ENCODE results near the gene HSP90AB1. TPM values are rescaled to one million over a fixed set of nuclear protein-coding genes. Genes with fewer than 3 reads are reported as not detected.

Gene HSP90AB1
- total and polyA plus RNA-seq, 2 donors, result 252 to 772 TPM

DNA sequence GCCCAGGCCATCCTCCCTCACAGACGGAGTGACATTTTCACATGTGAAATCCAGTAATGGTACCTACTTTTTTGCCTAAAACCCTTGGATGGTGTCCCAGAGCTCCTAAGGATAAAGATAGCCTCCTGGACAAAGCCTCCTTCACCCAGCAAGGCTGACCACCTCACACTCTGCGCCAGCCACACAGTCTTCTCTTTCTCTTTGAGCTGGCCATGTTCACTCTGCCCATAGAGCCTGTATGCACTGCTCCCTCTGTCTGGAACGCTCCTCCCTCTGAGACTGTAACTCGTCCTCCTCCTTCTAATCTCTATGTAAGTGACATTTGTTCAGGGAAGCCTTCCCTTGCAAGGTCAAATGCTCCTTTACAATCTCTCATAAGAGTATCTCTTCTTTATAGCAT lies 38.0 kb downstream of the HSP90AB1 start:
- Histone ChIP-seq H3K4me1 (ENCODE audit: control insufficient read depth in 2 of 2, insufficient read depth in 2 of 2, low read length in 2 of 2) (no peaks in the 10 kb centered on the region), H3K27me3 (ENCODE audit: control insufficient read depth in 2 of 2, insufficient read depth in 1 of 2, low read length in 1 of 2) (peaks cover 0 to 60% of the 10 kb centered on the region in 2 donors), H3K9me3 (ENCODE audit: control insufficient read depth in 2 of 2, insufficient read depth in 1 of 2, low read length in 1 of 2) (no peaks in the 10 kb centered on the region), H3K36me3 (ENCODE audit: control insufficient read depth in 2 of 2, insufficient read depth in 2 of 2, low read length in 1 of 2) (no peaks in the 10 kb centered on the region), H3K27ac (ENCODE audit: low read depth in 1 of 2, low read length in 1 of 2) (no peak overlapping the region), H3K4me3 (ENCODE audit: low read length in 2 of 2) (no peak overlapping the region)
- DNase-seq (ENCODE audit: low read depth in 6 of 9, low spot score in 9 of 9), result no peak
- 79% methylated on average over 4 of the region's 4 CpGs for WGBS

DNA sequence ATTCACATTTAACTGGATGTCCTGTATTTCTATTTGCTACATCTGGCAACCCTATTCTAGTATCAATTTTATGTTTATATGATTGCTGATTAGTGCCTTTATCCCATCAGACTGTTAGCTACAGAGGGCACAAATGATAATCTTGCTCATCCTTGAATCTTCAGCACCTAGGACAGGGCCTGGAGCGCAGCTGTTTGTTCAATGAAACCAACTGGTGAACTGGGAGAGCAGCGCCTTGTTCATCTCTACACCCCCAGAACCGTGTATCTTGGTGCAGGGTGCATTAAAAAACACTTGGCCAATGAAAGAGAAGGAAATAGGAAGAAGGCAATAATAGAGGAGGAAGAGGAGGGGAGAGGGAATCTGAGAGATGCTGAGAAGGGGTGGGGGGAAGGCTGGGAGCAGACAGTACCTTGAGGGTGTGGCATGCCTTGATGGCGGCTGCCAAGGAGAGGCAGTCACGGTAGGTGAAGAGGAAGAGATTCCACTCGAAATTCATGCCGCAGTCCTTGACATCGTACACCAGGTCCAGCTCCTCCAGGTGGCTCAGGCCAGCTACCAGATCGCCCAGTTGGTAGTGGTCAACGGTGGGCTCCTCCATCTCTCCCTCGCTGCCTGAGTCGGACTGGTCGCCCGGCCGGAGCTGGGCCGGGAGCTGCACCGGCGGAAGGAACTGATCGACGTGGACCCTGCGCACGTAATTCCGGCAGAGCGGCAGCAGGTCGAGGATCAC lies 38.8 kb downstream of the HSP90AB1 start:
- H3K9me3 ChIP-seq (ENCODE audit: control insufficient read depth in 2 of 2, insufficient read depth in 1 of 2, low read length in 1 of 2), result no peaks in the 10 kb centered on the region
- peaks cover 0 to 60% of the 10 kb centered on the region in 2 donors for H3K27me3 ChIP-seq (ENCODE audit: control insufficient read depth in 2 of 2, insufficient read depth in 1 of 2, low read length in 1 of 2)
- no peaks in the 10 kb centered on the region for H3K36me3 ChIP-seq (ENCODE audit: control insufficient read depth in 2 of 2, insufficient read depth in 2 of 2, low read length in 1 of 2)
- WGBS, result 84% methylated on average over 25 of the region's 25 CpGs
- no peak overlapping the region for H3K4me3 ChIP-seq (ENCODE audit: low read length in 2 of 2)
- no peak overlapping the region for H3K27ac ChIP-seq (ENCODE audit: low read depth in 1 of 2, low read length in 1 of 2)
- no peaks in the 10 kb centered on the region for H3K4me1 ChIP-seq (ENCODE audit: control insufficient read depth in 2 of 2, insufficient read depth in 2 of 2, low read length in 2 of 2)
- DNase-seq (ENCODE audit: low read depth in 6 of 9, low spot score in 9 of 9), result peak in 2 of 9 donors; percentile 39 to 56

DNA sequence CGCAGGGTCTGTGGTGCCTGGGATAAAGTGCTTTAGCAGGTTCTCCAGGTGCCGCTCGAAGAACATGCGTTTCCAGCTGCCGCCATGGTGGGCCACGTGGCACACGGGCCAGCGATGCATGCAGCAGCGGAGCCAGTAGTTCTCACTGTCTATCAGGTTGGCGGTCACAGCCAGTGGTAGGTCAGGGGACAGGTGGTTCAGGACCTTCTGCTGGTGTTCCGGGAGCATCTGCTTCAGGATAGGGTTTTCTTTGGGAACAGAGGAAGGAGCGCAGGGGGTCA lies 39.3 kb downstream of the HSP90AB1 start:
- H3K27ac ChIP-seq (ENCODE audit: low read depth in 1 of 2, low read length in 1 of 2), result no peak overlapping the region
- no peaks in the 10 kb centered on the region for H3K36me3 ChIP-seq (ENCODE audit: control insufficient read depth in 2 of 2, insufficient read depth in 2 of 2, low read length in 1 of 2)
- peaks cover 0 to 61% of the 10 kb centered on the region in 2 donors for H3K27me3 ChIP-seq (ENCODE audit: control insufficient read depth in 2 of 2, insufficient read depth in 1 of 2, low read length in 1 of 2)
- H3K9me3 ChIP-seq (ENCODE audit: control insufficient read depth in 2 of 2, insufficient read depth in 1 of 2, low read length in 1 of 2), result no peaks in the 10 kb centered on the region
- no peaks in the 10 kb centered on the region for H3K4me1 ChIP-seq (ENCODE audit: control insufficient read depth in 2 of 2, insufficient read depth in 2 of 2, low read length in 2 of 2)
- WGBS, result 93% methylated on average over 12 of the region's 12 CpGs
- no peak for DNase-seq (ENCODE audit: low read depth in 6 of 9, low spot score in 9 of 9)
- no peak overlapping the region for H3K4me3 ChIP-seq (ENCODE audit: low read length in 2 of 2)

GRCh38 chr6:44286747-44287146 lies 39.8 kb downstream of the HSP90AB1 start:
- no peaks in the 10 kb centered on the region for H3K36me3 ChIP-seq (ENCODE audit: control insufficient read depth in 2 of 2, insufficient read depth in 2 of 2, low read length in 1 of 2)

DNA sequence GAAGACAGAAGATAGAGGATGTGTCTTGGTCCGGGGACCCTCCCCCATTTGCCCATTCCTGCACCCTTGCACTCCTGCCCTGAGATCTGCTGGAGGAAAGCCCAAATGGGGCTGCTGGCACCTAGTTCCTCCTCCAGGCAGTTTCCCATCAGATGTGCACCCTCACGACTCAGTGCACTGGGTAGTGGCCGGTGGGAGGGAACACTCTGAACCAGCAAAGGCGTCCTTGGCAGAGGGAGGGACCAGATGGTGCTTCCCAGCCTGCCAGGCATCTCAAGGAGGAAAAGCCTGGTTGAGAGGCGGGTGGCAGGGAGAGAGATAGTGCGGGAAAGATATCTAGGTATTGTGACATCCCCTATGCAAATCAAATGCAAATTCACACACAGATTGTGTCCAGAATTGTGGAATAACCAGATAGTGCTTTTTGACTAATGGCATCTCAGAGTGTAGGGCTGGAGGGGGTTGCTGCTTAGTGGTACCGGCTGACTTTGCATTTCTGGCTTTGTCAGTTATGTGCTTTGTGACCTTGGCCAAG lies 42.9 kb downstream of the HSP90AB1 start:
- Histone ChIP-seq H3K36me3 (ENCODE audit: control insufficient read depth in 2 of 2, insufficient read depth in 2 of 2, low read length in 1 of 2) (no peaks in the 10 kb centered on the region), H3K27me3 (ENCODE audit: control insufficient read depth in 2 of 2, insufficient read depth in 1 of 2, low read length in 1 of 2) (peaks cover 2 to 65% of the 10 kb centered on the region in 2 donors), H3K4me1 (ENCODE audit: control insufficient read depth in 2 of 2, insufficient read depth in 2 of 2, low read length in 2 of 2) (no peaks in the 10 kb centered on the region), H3K9me3 (ENCODE audit: control insufficient read depth in 2 of 2, insufficient read depth in 1 of 2, low read length in 1 of 2) (peaks cover 0 to 3% of the 10 kb centered on the region in 2 donors), H3K27ac (ENCODE audit: low read depth in 1 of 2, low read length in 1 of 2) (no peak overlapping the region), H3K4me3 (ENCODE audit: low read length in 2 of 2) (no peak overlapping the region)
- no peak for DNase-seq (ENCODE audit: low read depth in 6 of 9, low spot score in 9 of 9)
- WGBS, result 69% methylated on average over 7 of the region's 7 CpGs

More at GRCh38 chr6:44286747-44287146, 39.8 kb downstream of the HSP90AB1 start:
- Histone ChIP-seq H3K4me1 (ENCODE audit: control insufficient read depth in 2 of 2, insufficient read depth in 2 of 2, low read length in 2 of 2) (no peaks in the 10 kb centered on the region), H3K4me3 (ENCODE audit: low read length in 2 of 2) (no peak overlapping the region), H3K27me3 (ENCODE audit: control insufficient read depth in 2 of 2, insufficient read depth in 1 of 2, low read length in 1 of 2) (peaks cover 0 to 63% of the 10 kb centered on the region in 2 donors), H3K9me3 (ENCODE audit: control insufficient read depth in 2 of 2, insufficient read depth in 1 of 2, low read length in 1 of 2) (no peaks in the 10 kb centered on the region), H3K27ac (ENCODE audit: low read depth in 1 of 2, low read length in 1 of 2) (no peak overlapping the region)
- no peak for DNase-seq (ENCODE audit: low read depth in 6 of 9, low spot score in 9 of 9)
- WGBS, result 61% methylated on average over 2 of the region's 2 CpGs

DNA sequence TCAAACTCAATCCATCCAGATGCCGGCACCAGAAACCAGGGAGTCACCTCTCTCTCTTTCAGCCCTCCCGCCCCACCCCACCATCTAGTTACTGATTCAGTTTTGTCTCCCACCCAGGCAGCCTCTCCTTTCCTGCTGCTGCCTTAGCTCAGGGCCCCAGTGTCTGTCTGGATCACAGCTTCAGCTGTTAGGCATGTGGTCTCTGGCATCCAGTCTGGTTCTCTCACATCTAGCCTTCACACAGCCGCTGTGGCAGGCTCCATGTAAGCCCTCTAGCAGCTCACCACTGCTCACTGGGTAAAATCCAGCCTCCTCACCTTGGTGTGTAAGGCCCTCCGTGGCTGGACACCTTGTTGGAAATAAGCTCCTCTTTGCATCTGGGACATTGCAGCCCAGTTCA lies 44.9 kb downstream of the HSP90AB1 start:
- Histone ChIP-seq H3K4me3 (ENCODE audit: low read length in 2 of 2) (no peak overlapping the region), H3K27me3 (ENCODE audit: control insufficient read depth in 2 of 2, insufficient read depth in 1 of 2, low read length in 1 of 2) (peaks cover 18 to 78% of the 10 kb centered on the region in 2 donors)
- no peak for DNase-seq (ENCODE audit: low read depth in 6 of 9, low spot score in 9 of 9)

GRCh38 chr6:44292661-44293365 lies 45.9 kb downstream of the HSP90AB1 start:
- WGBS, result 92% methylated on average over 4 of the region's 4 CpGs
- peaks cover 26 to 80% of the 10 kb centered on the region in 2 donors for H3K27me3 ChIP-seq (ENCODE audit: control insufficient read depth in 2 of 2, insufficient read depth in 1 of 2, low read length in 1 of 2)

More for the DNA sequence above, 44.9 kb downstream of the HSP90AB1 start:
- no peaks in the 10 kb centered on the region for H3K4me1 ChIP-seq (ENCODE audit: control insufficient read depth in 2 of 2, insufficient read depth in 2 of 2, low read length in 2 of 2)
- no peak overlapping the region for H3K27ac ChIP-seq (ENCODE audit: low read depth in 1 of 2, low read length in 1 of 2)
- no peaks in the 10 kb centered on the region for H3K36me3 ChIP-seq (ENCODE audit: control insufficient read depth in 2 of 2, insufficient read depth in 2 of 2, low read length in 1 of 2)
- WGBS, result 84% methylated on average over 4 of the region's 4 CpGs
- H3K9me3 ChIP-seq (ENCODE audit: control insufficient read depth in 2 of 2, insufficient read depth in 1 of 2, low read length in 1 of 2), result peaks cover 0 to 3% of the 10 kb centered on the region in 2 donors

DNA sequence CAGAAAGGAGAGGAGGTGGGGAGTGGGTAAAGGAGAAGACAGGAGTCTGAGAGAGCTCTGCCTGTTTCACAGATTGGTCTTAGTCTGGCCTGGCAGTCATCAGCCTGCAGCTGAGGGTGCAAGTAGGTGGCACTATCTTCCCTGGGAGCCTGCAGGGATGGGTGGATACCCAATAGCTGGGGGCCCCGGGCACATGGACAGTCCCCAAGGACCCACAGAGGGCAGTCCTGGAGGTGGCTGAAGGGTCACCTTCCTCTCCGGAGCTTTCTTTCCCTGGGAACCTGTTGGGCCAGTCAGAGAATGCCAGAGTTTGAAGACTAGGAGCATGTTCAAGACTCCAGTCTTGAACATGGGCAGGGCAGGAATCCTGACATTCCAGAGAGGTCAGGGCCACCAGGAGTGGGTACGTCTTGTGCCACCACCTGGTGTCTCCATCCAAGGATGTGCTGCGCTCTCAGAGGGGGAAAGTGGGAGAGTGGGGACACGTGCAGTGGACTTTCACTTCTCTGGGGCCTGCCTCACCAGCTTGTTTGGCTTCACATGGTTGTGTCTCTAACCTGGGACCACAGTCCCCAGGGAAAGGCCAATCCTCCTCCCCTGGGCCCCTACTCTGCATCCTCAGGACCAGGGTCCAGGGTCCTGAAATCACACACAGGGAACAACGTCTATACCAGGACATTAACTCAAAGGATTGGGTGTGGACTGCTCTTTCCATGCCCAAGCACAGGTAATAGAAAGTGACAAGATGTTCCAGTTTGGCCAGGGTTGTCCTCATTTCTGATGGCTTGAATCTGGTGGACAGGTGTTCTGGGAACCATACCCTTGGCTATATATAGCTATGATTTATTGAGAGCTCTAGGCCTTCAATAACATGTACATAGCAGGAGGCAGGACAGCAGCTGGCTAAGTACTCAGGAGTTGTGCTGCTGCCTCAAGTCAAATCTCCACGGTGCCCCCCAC lies 48.2 kb downstream of the HSP90AB1 start:
- Histone ChIP-seq H3K9me3 (ENCODE audit: control insufficient read depth in 2 of 2, insufficient read depth in 1 of 2, low read length in 1 of 2) (peaks cover 0 to 3% of the 10 kb centered on the region in 2 donors), H3K4me1 (ENCODE audit: control insufficient read depth in 2 of 2, insufficient read depth in 2 of 2, low read length in 2 of 2) (peaks cover 2 to 8% of the 10 kb centered on the region in 2 donors), H3K27ac (ENCODE audit: low read depth in 1 of 2, low read length in 1 of 2) (no peak overlapping the region), H3K27me3 (ENCODE audit: control insufficient read depth in 2 of 2, insufficient read depth in 1 of 2, low read length in 1 of 2) (peaks cover 32 to 81% of the 10 kb centered on the region in 2 donors), H3K4me3 (ENCODE audit: low read length in 2 of 2) (no peak overlapping the region), H3K36me3 (ENCODE audit: control insufficient read depth in 2 of 2, insufficient read depth in 2 of 2, low read length in 1 of 2) (peaks cover under 1 to 1% of the 10 kb centered on the region in 2 donors)
- WGBS, result 85% methylated on average over 7 of the region's 7 CpGs
- DNase-seq (ENCODE audit: low read depth in 6 of 9, low spot score in 9 of 9), result no peak

More at GRCh38 chr6:44292661-44293365, 45.9 kb downstream of the HSP90AB1 start:
- H3K4me1 ChIP-seq (ENCODE audit: control insufficient read depth in 2 of 2, insufficient read depth in 2 of 2, low read length in 2 of 2), result peaks cover 2 to 5% of the 10 kb centered on the region in 2 donors
- DNase-seq (ENCODE audit: low read depth in 6 of 9, low spot score in 9 of 9), result no peak
- H3K9me3 ChIP-seq (ENCODE audit: control insufficient read depth in 2 of 2, insufficient read depth in 1 of 2, low read length in 1 of 2), result peaks cover 0 to 3% of the 10 kb centered on the region in 2 donors
- H3K36me3 ChIP-seq (ENCODE audit: control insufficient read depth in 2 of 2, insufficient read depth in 2 of 2, low read length in 1 of 2), result no peaks in the 10 kb centered on the region
- H3K27ac ChIP-seq (ENCODE audit: low read depth in 1 of 2, low read length in 1 of 2), result no peak overlapping the region
- H3K4me3 ChIP-seq (ENCODE audit: low read length in 2 of 2), result no peak overlapping the region
